Astrocyte (in vitro differentiated cells and primary cell): ENCODE measurements around the gene DSTN.

ENCODE experiments used
- CTCF ChIP-seq: IDR thresholded peaks from 2 replicates; pipeline ENCODE4 v1.5.1; 2011; ENCODE audit warnings: low read depth, mild to moderate bottlenecking, inconsistent platforms, low read length, moderate library complexity; ENCODE audit not compliant: insufficient read depth
- EZH2 ChIP-seq: IDR thresholded peaks from 2 replicates; pipeline ENCODE4 v1.6.1; 2012; ENCODE audit warnings: mild to moderate bottlenecking, low read length, inconsistent platforms; ENCODE audit not compliant: insufficient read depth

DNA sequence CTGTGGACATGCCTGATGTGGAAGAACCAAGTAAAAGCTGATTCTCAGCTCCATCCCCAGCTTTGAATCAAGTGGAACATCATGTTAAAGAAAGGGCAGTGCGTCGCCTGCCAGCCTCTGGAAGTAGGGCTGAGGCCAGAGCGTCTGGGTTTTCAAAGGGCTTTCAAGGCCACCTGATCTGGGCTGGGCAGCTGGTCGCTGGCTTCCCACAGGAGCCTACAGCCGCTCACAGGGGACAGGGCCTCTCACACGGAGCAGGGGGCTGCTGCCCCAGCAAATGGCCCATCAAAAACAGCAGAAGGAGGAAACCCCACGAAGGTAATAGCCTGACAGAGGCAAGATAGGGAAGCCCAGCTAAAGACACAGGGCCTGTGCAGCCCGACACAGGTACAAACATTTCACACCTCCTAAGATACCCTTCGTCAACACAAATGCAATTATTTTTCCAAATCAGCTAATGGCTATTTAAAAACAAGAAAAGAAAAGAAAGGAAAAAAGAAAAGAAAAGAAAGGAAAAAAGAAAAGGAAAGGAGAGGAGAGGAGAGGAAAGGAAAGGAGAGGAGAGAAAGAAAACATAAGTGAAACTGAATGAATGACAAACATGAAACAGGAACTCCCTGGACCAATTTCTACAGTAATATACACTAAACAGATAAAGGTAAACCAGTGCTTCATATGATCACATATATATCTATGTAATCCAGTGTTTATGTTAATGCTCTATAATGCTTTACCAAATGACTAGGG lies 87.4 kb downstream of the DSTN start:
- TF ChIP-seq CTCF (no peak), EZH2 (no peak)
